HG02938 (cell line): Measurements from ENCODE around the gene GATD1.

Experiments used
- ATAC-seq: cut with Tn5 transposase; IDR thresholded peaks from one replicate; pipeline ENCODE4 v1.9.1; 2021; ENCODE audit warnings: mild to moderate bottlenecking, moderate library complexity; ENCODE audit not compliant: unreplicated experiment

The GATD1 gene

DNA sequence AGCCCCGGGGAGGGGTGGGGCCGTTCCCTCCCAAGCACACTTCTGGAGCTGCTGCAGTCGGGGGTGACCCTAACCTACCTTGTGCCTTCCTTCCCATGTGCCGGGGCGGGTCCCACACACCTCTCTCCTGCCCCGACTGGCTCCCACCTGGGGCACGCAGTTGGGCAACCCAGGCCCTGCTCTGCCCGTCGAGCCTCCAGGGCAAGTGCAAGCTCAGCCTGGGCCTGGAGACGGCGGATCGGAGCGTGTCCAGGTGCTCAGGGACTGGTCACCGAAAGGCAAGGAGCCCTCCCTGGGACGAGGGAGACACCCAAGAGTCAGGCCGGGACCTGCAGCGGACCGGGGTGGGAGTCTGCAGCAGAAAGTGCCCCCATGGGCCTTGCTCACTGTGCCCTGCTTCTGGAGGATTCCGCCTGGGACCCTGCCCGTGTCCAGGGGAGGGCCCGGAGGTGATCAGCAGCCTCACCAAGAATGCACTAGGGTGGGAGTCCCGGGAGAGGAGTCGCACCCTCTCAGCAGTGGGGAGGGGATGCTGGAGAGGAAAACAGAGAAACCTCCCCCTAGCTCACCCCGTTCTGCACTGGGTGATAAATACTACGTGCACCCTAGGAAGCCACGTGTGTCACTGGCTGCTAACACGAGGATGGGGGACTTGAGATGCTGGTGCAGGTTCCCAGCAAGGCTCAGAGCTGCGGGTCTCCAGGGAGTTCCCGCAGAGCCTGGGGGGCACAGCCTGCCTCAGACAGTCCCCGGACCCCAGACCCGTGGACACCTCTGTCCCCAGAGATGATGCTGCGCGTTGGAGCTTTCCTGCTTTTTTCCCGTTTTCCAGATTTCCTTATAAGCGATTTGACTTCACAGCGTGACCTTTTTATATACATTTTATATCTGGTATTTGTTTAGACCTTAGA, 5.2 kb upstream of the GATD1 start:
- no peak for ATAC-seq

DNA sequence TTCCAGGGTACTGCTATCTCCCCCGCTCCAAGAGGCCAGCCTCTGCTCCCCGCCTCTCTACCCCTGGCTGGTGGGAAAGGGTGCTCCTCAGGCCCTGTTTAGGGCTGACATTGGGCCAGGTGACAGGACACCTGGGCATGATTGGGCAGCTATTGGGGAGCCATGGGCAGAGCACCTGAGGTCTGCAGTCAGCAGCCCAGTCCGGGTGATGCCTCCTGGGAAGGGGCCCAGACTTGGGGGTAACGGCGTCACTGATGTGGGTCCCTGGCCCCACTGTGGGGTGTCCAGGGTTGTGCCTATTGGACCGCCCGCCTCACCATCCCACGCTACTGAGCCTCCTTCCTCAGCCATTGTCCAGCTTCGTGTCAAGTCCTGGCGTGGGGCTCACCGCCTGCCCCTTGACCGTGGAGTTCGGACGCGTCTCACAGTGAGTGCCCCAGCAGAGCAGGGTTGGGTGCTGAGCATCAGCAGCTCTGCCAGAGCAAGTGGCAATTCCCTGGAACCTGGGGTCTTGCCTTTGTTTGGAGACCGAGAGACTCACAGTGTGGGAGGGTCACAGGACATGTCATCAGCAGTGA, 2.8 kb upstream of the GATD1 start:
- ATAC-seq = no peak

DNA sequence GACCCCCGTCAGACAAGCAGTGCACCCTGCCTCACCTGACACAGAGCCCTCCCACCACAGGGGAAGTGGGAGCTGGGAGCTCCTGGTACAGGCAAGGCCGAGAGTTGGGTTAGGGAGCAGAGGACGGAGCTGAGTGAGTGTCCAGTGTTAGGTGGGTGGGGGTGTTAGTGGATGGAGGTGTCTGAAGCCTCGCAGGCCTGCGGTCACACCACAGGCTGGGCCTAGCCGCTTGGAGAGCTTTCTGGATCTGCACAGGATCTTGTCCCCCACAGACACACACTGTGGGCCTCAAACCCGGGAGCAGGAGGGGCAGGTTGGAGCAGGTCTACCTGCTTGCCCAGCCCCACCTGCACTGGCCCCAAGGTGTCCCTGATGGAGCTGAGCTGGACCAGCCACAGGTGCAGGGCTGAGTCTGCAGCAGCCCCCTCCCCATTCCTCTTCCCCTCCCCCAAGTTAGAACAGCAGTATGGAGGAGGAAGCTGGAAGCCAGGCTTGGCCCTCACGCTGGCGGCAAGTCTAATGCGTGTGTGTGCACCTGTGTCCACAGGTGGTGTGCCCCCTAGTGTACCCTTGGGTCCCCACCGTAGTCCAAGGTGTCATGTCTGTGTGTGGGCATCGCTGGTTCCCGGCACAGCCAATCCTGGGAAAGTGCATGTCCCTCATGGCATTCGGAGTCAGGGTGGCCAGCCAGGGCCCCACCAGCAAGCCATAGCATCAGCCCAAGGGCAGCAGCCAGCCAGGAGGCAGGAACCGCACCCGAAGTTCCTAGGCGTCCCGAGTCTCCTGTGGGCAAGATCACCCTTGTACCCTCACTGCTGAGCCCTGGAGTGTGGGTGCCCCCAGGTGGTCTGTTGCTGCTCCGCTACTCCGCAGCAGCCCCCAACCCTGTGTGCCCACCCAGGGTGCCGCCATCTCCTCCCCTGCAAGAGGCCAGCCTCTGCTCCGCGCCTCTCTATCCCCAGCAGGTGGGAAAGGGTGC, 2.0 kb upstream of the GATD1 start:
- no peak for ATAC-seq

DNA sequence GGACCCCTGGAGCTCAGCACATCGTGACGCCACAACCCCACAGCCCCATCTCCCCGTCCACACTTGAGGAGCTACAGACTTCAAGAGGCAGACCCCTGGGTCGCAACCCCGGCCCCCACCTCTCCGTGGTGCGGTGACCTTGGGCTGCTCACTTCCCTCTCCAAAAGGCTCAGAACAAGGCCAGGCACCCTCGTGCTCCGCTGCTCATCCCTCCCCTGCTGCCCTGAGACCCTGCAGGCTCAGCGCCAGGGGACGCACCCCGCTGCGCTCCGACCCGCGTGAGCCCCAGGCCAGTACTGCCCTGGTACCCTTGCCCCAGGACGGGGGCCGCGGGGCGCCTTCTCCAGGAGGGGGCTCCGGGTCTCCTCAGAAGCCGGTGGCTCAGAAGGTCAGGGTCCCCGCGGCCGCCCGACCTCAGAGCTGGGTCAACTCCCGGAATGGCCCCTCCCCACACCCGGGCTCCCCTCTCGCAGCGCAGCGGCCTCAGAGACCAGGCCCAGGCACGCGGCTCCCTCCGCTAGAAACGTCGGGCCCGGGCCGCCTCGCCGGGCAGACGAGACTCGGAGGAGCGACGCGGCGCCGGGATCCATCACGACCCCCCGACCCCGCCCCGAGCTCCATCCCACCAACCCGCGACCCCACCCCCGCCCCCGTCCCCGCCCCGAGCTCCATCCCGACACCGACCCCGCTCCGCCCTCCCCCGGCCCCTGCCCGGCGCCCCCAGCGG, 563 bp downstream of the GATD1 start:
- peak; percentile 25 for ATAC-seq

DNA sequence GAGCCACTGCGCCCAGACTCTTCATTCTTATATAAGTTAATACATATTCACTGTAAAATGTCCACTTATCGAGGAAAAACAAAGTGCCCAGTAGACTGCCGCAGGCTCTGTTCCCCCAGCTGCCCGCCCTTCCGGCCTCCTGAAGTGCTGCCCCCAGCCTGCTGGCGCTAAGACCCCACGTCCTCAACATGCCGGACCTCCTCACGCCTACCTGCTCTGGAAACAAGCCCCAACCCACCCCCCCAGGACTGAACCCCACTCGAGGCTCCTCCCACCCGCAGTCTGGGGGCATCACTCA, 1.1 kb downstream of the GATD1 start:
- no peak for ATAC-seq

DNA sequence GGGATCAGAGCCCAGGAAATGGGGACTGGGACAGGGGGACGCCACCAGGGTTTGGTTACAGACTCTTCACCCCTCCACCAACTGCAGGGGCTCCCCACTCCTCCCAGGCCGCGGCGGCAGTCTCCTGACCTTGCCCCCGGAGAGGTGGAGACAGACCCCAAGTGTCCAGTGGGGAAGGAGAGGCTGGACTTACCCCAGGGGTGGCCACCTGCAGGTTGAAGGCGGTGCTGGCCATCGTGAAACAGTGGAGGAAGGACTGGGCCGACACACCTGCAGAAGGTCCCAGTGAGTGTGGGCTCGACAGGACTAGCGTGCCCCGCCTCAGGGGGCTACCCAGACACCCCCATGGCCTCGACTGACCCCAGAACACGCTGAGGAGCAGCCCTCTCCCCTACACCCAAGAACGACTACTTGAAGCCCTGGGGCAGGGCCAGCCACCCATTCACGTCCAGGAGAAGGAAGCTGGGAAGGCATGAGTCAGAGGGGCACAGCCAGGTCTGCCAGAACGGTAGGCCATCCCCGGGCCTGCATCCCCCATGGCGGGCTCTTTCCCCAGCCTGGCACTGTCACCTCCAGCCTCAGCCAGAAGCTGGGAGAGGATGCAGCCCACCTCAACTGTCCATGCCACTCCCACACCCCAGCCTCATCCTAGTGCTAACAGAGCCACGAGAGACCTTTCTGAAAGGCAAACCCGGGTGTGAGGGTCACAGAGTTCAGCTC, 2.3 kb downstream of the GATD1 start:
- ATAC-seq = no peak

DNA sequence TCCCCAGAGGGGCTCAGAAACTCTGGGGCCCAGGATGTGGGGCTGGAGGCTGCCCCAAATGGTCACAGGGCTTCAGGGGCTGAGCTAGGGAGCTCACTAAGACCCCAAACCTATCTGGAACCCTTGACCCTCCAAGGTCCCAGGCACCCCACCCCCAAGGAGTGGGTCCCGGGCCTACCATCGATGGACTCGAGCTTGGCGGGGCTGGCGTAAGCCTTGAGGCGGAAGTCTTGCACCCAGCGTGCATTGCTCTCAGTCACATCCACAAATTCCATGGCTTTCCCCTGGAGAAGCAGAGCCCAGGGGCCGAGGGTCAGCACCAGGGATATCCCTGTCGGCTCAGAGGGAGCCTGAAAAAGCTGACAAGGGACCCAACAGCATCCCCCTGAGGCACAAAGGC, 3.5 kb downstream of the GATD1 start:
- ATAC-seq = no peak

DNA sequence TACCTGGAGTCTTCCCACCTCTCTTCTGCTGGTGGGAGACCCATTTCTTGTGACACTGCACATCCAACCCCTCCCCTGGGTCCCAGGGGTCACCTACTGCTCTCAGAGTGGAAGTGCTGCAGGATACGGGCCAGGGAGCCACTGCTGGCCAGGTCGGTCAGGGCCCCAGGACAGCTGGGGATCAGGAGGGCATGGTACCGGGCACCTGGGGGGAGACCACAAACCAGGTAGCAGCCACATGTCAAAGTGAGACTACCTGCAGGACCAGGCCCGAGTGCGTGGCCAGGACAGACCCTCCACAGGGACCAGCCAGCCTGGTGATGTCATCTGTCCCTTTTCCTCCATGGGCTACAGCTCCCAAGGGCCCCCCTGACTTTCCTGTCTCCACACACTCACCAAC, 3.9 kb downstream of the GATD1 start:
- no peak for ATAC-seq

DNA sequence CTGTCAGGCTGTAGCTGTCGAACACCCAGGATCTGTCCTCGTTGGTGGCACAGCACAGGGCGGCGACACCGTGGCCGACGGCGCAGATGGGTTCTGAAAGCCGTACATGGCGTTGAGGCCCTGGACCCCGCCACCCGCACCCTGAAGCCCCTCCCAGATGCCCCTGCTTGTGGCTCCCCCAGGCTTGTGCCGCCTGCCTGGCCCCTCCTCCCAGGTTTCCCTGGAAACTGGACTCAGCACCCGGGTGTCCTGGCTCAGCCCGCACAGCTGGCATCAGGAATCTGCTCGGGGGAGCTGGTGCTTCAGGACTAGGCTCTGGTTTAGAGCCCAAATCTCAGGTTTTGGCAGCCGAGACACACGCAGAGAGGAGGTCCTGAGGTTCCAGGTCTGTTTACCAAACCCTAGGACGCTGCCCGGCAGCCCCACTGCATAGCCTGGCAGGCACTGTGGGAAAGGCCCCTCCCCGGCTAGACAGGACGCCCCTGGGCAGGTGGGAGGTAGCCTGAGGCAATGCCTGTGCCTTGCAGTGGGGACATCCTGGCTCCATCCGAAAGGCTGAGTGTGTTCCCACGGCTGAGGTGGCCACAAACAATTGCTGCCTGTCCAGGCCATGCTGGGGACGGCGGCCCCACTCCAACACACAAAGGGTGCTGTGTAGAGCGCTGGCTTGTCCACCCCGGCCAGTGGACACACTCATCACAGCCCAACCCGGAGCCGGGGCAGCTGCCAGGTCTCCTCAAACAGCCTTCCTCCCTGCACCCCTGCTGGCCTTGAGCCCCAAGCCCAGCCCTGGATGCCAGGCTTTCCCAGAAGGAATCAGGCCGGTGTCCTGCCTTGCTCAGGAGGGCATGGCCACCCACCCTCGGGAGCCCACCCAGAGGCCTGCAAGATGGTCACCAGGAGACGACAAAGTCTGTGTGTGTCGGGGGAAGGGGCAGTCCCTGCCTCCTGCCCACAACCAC, 4.6 kb downstream of the GATD1 start:
- no peak for ATAC-seq

DNA sequence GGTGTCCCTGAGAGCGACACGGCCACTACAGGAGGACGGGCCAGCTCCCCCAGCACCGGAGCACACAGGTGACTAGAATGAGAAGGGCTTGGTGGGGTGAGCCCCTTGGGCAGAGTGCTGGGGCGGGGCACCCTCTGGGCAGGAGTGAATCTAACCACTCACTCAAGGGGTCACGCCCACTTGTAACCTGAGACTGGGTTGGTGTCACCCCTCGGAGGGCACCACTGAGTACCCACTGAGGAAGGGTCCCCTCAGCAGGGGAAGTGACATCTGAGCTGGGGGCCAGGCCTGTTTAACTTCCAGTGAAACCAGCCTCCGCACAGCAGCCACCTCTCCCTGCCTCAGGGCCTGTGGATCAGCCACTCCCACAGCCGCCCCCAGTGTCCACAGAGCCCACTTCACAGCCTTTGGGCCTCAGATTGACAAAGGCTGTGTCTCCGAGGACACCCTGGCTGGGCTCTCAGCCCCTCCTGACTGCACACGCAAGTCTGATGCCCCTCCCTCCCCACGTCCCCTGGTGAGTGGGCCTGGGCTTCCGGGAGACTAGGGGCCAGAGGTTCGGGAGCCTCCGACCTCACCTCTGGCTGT, 5.6 kb downstream of the GATD1 start:
- ATAC-seq = no peak

DNA sequence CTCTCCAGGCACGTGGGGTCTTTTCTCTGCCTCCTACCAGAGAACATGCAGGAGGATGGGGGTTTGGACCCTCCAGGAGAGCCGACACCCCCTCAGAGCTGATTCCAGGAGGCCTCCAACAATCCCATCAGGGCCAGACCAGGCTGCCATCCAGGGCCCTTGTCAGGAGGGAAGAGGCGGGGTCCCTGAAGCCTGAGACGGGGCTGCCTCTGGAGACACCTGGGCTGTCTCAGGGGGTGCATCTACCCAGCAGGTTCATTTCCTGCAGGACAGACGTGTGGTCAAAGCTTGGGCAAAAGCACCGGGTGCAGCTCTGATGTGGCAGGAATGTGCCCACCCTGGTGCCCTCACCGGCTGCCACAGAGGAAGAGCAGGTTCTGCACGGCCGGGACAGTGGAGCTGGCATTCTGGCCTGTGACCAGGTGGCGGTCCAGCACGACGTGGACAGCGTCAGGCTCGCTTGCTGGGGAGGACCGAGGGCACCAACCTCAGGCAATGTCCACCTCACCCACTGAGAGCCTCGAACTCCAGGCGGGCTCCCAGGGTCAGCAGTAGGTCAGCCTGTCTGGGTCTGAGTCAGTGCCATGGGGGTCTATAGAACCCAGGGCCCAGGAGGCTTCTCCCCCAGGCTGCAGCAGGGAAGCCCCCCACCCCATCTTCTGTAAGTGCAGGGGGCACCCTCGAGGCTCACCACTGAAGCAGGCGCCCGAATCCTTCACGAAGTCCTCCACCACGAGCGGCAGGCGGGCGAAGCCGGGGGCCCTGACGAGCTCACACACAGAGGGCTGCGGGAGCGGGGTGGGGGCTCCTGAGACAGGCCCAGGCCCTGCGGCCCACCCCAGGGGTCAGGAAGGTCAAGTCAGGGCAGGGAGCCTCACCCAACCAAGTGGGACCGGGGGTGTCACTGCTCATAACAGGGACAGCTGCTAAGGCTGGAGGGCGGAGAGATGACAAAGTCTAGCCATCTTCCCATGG, 6.4 kb downstream of the GATD1 start:
- ATAC-seq = no peak

DNA sequence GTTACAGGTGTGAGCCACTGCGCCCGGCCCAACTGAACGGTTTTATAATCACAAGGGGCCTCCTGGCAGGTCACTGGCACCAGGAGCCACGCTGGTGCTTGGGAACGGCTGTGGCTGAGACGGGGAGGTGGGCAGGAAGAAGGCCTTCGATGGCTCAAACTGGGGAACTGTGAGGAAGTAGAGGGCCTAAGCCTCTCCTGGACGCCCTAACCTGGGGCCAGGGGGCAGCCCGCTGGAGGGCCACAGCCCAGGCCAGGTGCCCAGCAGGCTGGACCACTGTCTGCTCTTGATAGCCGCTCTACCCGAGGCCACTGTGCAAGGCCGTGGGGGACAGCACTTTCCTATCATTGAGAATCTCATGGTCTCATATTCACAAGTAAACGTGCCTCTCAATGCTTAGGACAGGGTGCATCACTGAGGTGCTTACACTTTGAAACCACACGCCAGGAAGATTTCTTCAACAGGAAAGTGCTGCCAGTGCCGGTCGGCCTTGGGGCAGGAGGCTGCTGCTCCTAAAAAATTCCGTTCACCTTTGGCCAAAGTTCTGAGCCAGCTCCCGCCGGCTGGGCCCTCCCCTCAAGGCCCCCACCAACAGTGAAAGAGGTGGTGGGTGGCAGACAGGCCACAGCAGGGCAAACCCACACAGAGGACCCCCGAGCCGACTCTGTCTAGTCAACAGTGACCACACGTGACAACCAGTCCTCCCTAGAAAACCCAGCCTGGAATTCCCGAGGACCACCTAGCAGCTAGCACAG, 7.2 kb downstream of the GATD1 start:
- no peak for ATAC-seq

DNA sequence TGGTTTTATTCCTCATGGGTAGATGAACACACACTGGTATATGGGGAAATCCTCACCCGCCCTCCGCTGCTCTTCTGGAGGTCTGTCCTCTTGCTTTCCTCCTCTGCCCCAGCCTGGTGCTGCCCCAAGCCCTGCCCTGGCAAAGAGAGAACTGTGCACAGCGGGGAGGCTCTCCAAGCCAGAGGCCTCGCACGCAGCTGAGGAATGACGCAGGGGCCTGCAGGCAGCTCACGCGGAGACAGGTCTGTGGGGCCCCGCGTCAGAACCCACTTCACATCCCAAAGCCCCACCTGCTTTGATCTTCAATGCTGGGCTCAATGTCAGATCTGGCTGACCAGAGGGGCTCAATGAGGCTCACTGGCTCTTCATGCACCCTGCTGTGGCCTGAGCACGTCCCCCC, 10.0 kb downstream of the GATD1 start:
- ATAC-seq = no peak

DNA sequence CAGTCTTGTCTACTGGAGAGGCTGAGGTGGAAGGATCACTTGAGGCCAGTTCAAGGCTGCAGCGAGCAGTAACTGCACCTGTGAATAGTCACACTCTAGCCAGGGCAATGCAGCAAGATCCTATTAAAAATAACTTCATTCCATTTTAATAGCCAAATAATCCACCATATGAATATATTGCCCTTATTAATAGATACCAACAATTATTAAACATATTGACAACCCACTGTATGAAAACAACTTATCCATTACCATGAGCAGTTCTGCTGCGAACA, 10.4 kb downstream of the GATD1 start:
- no peak for ATAC-seq

DNA sequence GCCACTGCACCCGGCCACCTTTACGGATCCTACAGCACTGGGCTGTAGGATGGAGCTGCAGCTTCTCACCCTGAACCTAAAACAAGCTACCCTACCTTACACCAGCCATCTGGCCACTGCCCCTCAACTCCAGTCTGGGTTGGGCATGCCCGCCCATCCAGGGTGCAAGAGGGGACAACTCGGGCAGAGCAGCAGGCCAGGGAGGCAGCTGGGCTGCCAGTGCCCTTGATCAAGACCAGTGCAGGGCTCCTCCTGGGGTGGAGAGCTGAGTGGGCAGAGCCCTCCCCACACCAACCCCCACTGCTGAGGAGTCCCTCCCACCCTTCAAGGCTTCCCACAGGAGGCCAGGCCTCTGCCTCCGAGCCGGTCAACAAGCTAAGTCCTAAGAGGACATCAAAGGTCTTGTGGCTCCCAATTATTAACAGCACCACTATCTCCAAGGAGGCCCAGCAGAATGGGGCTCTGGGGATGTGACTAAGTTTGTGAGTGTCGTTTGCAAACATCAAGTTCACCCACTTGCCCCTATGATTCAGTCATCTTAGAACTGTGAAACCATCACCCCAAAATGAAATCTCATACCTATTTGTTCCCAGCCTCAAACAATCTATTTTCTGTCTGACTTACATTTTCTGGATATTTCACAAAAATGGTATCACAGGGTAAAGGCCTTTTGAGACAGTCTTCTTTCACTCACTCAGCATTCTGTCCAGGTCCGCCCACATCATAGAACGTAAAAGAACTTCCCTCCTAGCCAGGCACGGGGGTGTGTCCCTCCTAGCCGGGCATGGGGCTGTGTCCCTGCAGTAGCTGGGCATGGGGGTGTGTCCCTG, 11.0 kb downstream of the GATD1 start:
- no peak for ATAC-seq

DNA sequence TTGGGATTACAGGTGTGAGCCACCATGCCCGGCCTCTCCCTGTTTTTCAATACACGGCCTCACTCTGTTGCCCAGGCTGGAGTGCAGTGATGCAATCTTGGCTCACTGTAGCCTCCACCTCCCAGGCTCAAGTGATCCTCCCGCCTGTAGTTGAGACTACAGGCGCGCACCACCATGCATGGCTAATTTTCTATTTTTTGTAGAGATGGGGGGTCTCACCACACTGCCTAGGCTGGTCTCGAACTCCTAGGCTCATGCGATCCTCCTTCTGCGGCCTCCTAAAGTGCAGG, 11.5 kb downstream of the GATD1 start:
- no peak for ATAC-seq
